Measurements from ENCODE around the gene SPDYE18. TPM values are rescaled to one million over a fixed set of nuclear protein-coding genes. Genes with fewer than 3 reads are reported as not detected.

Gene SPDYE18, protein sequence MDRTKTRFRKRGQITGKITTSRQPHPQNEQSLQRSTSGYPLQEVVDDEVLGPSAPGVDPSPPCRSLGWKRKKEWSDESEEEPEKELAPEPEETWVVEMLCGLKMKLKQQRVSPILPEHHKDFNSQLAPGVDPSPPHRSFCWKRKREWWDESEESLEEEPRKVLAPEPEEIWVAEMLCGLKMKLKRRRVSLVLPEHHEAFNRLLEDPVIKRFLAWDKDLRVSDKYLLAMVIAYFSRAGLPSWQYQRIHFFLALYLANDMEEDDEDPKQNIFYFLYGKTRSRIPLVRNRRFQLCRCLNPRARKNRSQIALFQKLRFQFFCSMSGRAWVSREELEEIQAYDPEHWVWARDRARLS
- not detected in 2 replicates for total RNA-seq

DNA sequence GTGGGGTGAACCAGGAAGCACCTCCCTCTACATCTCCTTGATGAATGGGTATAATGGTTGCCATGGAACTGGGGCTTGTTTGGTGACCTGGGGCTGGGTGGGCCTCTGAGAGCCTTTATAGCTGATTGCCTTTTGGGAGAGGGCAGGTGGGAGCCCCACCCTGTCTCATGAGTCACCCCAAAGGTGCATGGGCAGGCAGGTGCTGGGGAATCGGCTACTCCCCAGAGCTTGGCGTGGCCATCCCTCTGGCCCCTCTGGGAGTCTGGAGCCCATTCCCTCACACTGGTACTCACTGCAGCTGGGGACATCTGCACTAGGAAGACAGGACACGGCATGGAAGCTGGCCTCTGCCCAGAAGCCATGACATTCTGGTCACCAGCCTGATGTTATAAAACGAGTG is at the start of gene SPDYE18:
Gene SPDYE18, minus strand, starts transcription at position 2 of the 400 bp plus-strand sequence. CDS start 2,046 bp downstream, outside the sequence.

DNA sequence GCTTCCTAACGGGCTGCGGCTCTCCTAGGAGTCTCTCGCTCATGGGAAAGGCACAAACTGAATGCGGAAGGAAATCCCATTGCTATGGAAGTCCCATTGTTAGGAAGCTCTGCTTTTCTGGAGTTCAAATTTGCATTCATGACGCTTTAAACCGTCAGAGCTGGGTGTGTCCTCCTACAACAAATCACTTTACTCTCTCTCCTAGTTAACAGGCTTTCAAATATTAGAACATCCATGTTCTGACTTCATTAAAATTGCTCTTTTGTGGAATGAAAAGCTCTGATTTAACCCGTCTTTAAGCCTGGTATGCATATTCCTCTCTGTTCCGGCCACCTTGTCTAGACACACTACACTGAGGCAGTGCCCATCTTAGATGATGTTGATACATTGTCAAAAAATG is 30.1 kb downstream of the SPDYE18 start, which contains the start of gene SPDYE17:
Gene SPDYE17, minus strand, starts transcription at position 101 of the 400 bp plus-strand sequence. CDS start 1,791 bp downstream, outside the sequence.

Other genes with a start within 250 kb of the SPDYE18 start
- gene SPDYE17, start 30.2 kb downstream of the SPDYE18 start, total RNA-seq, result not detected in 2 replicates
- gene CCDC146, start 60.1 kb upstream of the SPDYE18 start, total RNA-seq, result 2.2 and 3.6 TPM in 2 replicates
- gene FGL2, start 137.3 kb upstream of the SPDYE18 start, total RNA-seq, result 29.9 and 31.0 TPM in 2 replicates

Data from smooth muscle cell of trachea (primary cell).